ENCODE data around the gene THEM5. TPM values are rescaled to one million over a fixed set of nuclear protein-coding genes. Genes with fewer than 3 reads are reported as not detected.

The THEM5 gene
- total RNA-seq, 4 donors from 2014 or later = not detected

DNA sequence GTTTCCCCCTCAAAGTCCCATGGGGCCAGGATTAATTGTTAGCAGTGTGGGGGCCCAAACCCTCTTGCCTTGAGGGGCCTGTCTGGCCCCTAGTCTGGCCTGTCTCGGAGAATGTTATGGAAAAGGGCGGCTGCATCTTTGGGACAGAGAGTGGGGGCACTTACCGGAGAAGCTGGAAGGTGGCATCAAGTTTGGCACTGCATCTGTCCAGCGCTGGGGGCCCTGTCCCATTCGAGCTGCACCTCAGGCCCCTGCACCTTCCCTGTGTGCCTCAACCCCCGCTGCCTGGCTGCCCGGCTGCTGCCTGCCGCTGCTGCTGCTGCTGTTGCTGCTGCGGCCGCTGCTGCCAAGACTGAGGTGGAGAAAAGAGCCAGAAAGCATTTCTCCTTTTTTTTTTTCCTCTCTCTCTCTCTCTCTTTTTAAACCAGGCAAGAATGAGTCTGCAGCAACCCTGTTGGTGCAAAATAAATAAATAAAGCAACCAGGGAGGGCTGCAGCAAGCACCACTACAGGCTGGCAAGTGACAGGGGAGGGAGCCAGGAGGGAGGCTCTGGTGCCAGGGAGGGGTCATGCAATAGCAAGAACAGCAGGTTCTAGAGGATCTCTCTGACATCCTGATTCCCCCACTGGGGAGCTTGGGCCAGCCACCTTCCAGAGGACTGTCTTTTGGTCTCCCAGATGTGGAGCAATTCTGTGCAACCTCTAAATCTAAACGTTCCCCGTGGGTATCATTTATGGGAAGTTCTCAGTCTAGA, 48.3 kb downstream of the THEM5 start, which contains the start of gene LINGO4:
LINGO4 (minus strand) TSS at position 354 of the 755 bp plus-strand sequence. CDS start 2,715 bp downstream, outside the sequence.
- Histone ChIP-seq H3K9me3 (no peaks in the 10 kb centered on the region), H3K36me3 (no peaks in the 10 kb centered on the region), H3K4me1 (no peaks in the 10 kb centered on the region), H3K27me3 (no peaks in the 10 kb centered on the region), H3K4me3 (no peak within 1 kb of the TSS), H3K27ac (no peak within 1 kb of the TSS)
- no peak for DNase-seq
- no peak for TF ChIP-seq POLR2A (IDR thresholded peaks at IDR 0.05)
- TF ChIP-seq, protein P1, sequence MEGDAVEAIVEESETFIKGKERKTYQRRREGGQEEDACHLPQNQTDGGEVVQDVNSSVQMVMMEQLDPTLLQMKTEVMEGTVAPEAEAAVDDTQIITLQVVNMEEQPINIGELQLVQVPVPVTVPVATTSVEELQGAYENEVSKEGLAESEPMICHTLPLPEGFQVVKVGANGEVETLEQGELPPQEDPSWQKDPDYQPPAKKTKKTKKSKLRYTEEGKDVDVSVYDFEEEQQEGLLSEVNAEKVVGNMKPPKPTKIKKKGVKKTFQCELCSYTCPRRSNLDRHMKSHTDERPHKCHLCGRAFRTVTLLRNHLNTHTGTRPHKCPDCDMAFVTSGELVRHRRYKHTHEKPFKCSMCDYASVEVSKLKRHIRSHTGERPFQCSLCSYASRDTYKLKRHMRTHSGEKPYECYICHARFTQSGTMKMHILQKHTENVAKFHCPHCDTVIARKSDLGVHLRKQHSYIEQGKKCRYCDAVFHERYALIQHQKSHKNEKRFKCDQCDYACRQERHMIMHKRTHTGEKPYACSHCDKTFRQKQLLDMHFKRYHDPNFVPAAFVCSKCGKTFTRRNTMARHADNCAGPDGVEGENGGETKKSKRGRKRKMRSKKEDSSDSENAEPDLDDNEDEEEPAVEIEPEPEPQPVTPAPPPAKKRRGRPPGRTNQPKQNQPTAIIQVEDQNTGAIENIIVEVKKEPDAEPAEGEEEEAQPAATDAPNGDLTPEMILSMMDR (IDR thresholded peaks at IDR 0.05) = no peak
- intact Hi-C loops (cut with DNase I; ENCODE audit: low total_unique reads) = no loop called here

DNA sequence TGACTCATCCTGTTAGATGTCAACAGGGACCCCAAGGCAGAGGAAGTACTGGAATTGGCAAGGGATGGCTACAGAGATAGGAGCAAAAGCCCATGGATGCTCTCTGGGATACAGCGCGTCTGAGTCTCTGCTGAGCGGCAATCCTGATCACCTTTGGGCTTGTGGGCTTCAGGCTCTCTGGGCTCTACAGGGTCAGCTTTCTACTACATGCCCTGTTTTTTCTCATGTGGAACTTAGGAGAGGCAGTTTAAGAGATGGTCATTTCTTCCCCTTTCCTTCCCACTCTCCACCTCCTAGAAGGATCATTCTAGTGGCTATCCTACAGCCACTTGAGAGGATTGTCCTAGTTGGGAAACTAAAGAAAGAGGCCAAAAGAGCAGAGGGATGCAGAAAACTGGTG, 49.6 kb downstream of the THEM5 start:
- DNase-seq = no peak
- Histone ChIP-seq H3K27ac (no peak overlapping the region), H3K27me3 (no peaks in the 10 kb centered on the region), H3K4me3 (no peak overlapping the region), H3K36me3 (no peaks in the 10 kb centered on the region), H3K9me3 (no peaks in the 10 kb centered on the region), H3K4me1 (no peaks in the 10 kb centered on the region)
- intact Hi-C loops (cut with DNase I; ENCODE audit: low total_unique reads) = no loop called here
- TF ChIP-seq, protein P1 (IDR thresholded peaks at IDR 0.05) = no peak
- TF ChIP-seq POLR2A (IDR thresholded peaks at IDR 0.05) = no peak

DNA sequence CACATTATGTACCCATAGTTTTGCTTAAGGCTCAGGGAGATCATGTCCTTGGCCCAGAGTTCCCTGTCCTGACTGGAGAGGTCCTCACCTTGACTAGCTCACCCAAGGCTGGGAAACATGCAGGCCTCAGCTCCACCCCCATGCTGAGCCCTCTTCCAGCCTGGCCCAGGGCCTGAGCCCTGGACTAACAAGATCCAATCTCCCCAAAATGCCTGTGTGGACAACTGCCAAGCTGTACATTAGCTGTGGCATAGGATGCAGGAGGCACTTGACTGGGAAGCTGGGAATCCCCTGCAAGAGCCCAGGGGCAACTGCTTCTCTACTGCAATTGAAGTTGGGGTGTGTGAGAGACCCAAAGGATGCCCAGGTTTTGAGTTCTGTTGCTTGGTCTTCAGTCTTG, 50.3 kb downstream of the THEM5 start:
- Histone ChIP-seq H3K9me3 (no peaks in the 10 kb centered on the region), H3K27ac (no peak overlapping the region), H3K4me3 (no peak overlapping the region), H3K36me3 (no peaks in the 10 kb centered on the region), H3K27me3 (no peaks in the 10 kb centered on the region), H3K4me1 (no peaks in the 10 kb centered on the region)
- no peak for TF ChIP-seq POLR2A (IDR thresholded peaks at IDR 0.05)
- TF ChIP-seq, protein P1 (IDR thresholded peaks at IDR 0.05) = no peak
- intact Hi-C loops (cut with DNase I; ENCODE audit: low total_unique reads) = no loop called here
- no peak for DNase-seq

DNA sequence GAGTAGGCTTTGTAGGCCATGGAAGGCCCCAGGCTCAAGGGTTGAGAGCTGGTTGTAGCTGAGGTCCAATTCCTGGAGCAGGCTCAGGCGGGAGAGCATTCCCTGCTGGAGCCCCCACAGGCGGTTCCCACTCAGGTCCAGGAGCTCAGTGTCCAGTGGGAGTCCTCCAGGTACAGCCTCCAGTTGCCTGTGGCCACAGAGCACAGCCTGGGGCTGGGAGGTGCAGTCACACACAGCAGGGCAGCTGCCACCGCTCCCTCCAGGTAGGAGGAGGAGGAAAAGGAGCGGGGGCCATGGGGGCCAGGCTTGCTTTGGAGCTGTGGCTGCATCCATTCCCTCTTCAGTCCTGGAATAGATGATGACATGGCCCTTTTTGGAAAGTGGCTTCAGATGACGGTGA, 51.1 kb downstream of the THEM5 start:
- DNase-seq = no peak

DNA sequence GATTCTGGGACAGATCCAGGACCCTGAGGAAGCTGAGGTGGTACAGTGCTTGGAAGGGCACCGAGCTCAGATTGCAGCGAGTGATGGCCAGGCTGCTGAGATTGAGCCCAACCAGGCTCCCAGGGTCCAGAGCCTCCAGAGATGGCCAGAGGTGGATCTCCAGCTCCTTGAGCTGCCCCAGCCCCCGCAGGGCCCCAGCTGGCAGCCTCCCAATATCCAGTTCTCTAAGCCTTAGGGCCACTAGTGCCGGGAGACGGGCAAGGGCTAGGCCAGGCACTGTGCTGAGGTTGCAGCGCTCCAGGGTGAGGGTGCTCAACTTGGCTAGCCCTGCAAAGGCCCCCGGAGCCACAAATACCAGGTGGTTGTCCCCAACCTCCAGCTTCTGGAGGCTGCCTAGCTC, 51.7 kb downstream of the THEM5 start:
- Histone ChIP-seq H3K9me3 (no peaks in the 10 kb centered on the region), H3K4me3 (no peak overlapping the region), H3K27me3 (no peaks in the 10 kb centered on the region), H3K27ac (no peak overlapping the region), H3K36me3 (no peaks in the 10 kb centered on the region), H3K4me1 (no peaks in the 10 kb centered on the region)
- no peak for DNase-seq
- TF ChIP-seq POLR2A (IDR thresholded peaks at IDR 0.05) = no peak
- TF ChIP-seq, protein P1 (IDR thresholded peaks at IDR 0.05) = no peak
- intact Hi-C loops (cut with DNase I; ENCODE audit: low total_unique reads) = no loop called here

More for the DNA sequence above, 51.1 kb downstream of the THEM5 start:
- TF ChIP-seq, protein P1 (IDR thresholded peaks at IDR 0.05) = no peak
- TF ChIP-seq POLR2A (IDR thresholded peaks at IDR 0.05) = no peak
- intact Hi-C loops (cut with DNase I; ENCODE audit: low total_unique reads) = no loop called here
- Histone ChIP-seq H3K4me3 (no peak overlapping the region), H3K27ac (no peak overlapping the region), H3K36me3 (no peaks in the 10 kb centered on the region), H3K4me1 (no peaks in the 10 kb centered on the region), H3K9me3 (no peaks in the 10 kb centered on the region), H3K27me3 (no peaks in the 10 kb centered on the region)

Data from uterus (tissue), 4 donors.